Measurements from ENCODE around the gene TREML2.

GRCh38 chr6:41247882-41248705 is 47.1 kb upstream of the TREML2 start:
- no peak for TF ChIP-seq EP300 (IDR thresholded peaks at IDR 0.05)
- no peak for TF ChIP-seq CTCF (IDR thresholded peaks at IDR 0.05)
- TF ChIP-seq POLR2A (IDR thresholded peaks at IDR 0.05), result no peak
